NCI-H2171 (cell line): ENCODE measurements around the gene ATRIP.
"Not testable (repeated sequence)": the region's sequence is repeated elsewhere in the genome, so short reads cannot be mapped to it uniquely, and the experiment has no call there.

Experiments
- DNase-seq: peaks from one replicate; lab custom pipeline; 2025; lab: John Stamatoyannopoulos, UW

The ATRIP gene

DNA sequence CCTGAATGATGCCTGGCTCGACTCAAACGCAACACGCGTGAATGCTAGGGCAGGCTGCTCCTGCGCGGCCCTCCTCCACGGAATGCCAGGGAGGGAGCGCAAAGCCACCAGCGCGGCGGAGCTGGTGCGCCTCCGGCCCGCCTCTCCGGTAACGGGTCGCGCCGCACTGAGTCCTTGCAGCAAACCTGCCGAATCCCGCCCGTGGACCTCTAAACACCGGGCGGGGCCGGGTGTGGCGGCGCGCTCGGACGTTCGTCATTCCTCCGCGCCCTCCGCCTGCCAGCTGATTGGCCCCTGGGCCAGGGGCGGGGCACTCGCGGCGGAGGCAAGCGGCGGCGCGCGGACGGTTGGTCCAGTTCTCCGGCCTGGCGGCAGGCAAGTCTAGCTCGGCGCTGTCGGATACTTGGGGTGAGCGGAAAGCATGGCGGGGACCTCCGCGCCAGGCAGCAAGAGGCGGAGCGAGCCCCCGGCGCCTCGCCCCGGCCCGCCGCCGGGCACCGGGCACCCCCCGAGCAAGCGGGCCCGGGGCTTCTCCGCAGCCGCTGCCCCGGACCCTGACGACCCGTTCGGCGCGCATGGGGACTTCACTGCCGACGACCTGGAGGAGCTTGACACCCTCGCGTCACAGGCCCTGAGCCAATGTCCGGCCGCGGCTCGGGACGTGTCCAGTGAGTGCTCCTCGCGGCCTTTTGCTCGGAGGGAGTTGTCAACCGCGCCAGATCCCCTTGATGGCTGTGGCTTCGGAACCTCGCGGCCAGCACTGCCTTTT lies at the start of gene ATRIP:
Gene ATRIP, plus strand, starts transcription at position 313 of the 769 bp plus-strand sequence. Its CDS starts 109 bp downstream, at position 422.
- DNase-seq = peak; percentile 17

DNA sequence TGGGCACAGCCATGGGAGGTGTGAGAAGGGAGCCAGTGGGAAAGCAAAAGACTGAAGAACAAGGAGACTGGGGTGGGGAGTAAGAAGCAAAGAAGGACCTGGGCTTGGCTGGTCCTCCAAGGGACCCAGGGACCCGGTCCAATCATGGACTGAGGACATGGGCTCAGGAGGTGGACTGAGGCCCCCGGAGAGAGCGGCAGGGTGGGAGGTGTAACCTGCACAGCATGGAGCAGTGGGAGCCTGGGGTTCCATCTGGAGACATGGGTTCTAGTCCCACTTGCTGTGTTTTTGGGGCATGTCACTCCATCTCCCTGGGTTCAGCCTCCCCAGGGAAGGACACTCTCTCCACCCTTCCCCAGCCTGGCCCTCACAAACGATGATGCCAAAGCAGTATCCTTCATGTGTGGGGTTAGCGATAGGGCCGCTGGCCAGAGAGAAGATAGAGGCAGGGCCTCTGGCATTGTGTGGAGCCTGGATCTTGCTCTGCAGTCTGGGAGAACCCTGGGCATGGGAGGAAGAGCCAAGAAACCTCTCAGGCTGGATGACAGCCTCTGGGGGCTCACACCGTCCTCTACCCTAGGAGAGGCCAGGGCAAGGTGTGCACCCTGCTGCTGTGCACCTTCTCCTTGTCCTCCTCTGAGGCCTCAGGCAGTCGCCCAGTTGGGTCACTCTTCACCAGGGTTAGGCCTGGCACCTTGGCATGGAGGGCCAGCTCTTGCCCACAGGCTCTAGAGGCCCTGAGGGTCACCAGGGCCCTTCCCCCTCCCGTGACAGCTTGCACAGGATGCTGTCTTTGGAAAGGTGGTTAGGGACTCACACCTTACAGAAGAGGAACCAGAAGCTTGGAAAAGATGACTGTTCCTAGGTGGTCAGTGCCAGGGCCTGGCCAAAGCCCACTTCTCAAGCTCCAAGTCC lies 48.5 kb upstream of the ATRIP start:
- no peak for DNase-seq

DNA sequence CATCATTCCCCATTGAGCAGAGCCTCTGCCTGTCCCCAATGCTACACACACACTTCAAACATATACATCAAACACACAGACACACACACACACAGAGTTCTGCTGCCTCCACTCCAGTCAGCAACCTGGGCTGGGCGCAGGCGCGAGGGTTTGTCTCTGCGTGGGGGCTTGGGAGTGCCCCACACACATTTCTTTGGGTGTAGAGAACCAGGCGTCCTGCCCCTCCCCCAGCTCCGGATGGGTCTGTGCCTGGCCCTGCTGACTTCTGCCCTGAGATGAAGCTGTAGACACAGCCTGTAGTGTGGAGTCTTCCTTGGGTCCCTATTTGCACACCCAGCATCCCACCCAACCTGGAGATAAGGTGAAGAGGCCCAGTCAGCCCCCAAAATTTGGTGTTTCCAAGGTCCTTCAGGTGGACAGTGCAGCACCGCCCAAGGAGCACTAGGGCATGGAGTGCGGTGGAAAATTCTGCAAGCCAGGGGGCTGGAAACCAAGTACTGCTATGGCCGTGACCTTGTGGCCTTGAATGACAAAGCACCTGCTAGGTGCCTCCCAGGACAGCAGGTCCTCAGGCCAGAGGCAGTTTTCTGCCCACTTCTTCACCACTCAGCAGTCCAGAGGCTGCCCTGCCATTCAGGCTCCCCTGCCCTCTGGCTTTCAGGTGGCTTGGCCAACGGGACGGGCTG lies 47.7 kb upstream of the ATRIP start:
- DNase-seq = no peak

DNA sequence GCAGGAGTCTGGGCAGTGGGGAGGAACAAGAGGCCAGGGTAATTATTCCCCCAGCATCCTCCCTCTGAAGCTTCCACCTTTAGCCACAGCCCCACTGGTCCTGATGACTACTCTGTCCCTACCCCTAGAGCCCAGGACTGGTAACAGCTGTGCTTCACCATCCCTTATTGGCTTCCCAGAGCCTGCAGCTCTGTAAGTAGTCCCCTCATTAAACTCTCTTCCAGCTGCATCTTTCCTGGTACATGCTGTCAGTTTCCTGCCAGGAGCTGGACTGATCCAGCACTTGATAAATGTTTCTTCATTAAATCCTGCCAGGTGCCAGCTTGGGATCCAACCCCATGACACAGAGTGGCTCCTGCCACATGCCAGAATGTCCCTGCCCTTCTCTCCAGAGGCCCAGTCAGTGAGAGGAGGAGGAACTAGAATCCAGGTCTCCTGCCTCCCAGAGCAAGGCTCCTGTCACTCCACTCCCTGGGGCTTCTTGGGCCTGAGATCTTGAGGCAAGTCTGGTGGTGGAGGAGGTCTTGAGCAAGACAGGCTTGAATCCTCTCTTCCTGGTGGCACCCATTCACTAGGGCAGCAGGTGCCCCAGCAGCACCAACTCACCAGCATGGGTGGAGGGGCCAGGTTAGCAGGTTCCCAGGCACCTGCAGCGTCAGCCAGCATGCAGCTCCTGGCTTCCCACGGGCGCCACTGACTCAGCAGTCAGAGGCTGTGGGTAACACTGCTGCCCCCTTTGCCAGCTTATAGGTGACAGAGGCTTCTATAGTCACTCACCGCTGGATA lies 47.0 kb upstream of the ATRIP start:
- no peak for DNase-seq

DNA sequence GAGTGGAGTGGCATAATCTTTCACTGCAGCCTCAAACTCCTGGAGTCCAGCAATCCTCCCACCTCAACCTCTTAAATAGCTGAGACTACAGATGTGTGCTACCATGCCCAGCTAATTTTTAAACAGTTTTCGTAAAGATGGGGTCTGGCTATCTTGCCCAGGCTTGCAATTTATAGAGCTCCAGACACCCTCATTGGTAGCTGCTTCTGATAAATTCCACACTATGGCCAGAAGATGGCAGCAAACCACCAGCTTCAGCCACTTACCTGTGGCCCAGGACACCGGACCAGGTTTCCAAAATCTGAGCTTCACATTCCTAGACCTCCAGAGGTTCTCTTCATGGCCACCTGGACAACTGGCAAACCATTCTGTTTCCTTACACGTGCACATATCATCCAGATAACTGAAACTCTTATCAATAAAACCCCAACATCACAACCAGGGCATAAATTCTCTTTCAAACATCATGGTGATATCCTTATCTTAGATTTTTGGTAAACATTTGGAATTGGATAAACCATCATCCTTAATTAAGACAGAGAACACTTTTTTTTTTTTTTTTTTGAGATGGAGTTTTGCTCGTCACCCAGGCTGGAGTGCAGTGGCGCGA lies 45.6 kb upstream of the ATRIP start:
- no peak for DNase-seq

DNA sequence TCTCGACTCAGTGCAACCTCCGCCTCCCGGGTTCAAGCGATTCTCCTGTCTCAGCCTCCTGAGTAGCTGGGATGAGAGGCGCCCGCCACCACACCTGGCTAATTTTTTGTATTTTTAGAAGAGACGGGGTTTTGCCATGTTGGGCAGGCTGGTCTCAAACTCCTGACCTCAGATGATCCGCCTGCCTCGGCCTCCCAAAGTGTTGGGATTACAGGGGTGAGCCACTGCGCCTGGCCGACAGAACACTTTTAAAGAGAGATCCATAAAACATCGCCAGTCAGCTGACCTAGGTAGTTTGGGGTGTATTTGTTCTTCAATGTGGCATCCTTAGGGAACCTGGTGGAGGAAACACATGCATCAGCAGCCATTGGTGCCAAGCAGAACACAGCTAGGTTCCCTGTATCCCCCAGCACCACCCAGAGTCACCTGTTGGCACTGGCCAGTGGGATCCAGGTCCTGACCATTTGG lies 45.1 kb upstream of the ATRIP start:
- not testable (repeated sequence) for DNase-seq

DNA sequence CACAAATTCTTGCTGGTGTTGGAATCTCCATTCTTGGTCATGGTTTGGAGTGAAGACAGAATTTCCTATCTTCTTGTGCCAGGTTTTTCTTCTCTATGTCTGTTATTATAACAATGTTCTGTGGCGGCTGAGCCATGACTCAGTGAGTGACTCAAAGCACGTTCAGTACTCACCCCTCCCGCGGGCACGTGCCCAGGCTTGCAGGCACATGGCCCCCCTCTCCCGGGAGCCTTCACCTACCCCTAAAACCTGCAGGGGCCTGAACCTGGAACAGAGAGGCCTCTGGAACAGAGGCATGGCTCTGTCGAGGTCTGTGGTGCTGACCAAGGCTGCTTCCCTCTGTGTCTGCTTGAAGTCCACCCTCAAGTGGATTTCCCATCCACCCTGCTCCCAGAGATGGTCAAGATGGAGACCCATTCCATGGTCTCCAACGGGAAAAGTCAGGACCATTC lies 44.2 kb upstream of the ATRIP start:
- no peak for DNase-seq

DNA sequence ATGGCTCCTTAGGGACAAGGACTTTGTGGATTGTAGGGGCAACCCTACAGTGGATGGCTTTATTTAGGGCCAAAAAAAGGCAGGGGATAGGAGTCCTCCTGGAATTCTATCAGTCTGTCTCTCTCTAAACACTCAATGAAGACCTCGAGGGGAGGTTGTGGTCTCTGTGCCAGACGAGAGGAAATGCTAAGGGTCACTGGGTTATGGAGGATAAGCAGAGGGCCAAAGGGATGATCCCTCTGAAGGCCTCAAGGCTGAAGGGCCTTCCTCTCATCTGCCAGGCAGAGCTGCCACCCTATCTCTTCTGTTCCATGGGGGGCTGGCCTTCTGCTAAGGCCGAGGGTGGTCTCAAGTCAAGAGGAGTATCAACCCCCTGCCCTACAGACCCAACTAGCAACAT lies 43.6 kb upstream of the ATRIP start:
- DNase-seq = no peak

DNA sequence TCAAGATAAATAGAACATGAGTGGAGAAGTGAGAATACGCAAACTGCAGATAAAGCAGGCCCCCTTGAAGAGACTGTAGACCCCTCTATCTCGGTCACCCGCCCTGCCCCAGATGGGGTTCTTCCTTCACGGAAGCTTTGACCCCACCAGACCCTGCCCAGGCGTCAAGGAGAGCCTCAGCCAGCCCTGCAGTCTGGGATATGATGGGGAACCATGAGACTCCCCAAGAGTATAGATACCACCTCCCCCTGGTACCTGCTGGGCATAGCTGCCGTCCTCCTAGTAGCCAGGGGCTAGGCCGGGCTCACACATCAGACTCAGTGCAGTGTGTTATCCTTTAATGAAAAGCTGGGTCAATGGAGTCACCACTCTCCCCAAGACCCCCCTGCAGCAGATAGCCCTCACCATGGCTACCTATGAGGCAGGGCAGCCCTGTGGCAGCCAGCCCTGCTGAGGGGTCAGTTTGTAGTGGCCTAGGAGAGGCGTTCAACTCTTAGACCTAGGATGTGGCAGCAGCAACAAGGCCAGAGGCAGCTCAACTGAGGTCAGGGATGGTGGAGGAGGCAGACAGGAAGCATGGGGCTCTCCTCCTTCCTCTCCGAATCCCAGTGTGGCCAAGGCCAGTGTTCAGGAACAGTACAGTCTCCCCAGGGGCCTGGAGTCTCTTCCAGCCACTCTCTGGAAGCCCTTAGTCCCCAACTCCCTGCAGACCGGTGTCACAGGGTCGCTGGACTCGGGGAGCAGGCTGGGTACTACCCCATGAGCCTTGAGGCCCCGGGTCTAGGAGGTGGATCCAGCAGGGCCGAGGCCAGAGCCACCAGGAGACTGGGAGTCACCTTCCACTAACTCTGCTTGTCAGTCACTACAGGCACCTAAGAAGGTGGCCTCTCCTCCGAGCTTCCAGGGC lies 42.8 kb upstream of the ATRIP start:
- DNase-seq = no peak

DNA sequence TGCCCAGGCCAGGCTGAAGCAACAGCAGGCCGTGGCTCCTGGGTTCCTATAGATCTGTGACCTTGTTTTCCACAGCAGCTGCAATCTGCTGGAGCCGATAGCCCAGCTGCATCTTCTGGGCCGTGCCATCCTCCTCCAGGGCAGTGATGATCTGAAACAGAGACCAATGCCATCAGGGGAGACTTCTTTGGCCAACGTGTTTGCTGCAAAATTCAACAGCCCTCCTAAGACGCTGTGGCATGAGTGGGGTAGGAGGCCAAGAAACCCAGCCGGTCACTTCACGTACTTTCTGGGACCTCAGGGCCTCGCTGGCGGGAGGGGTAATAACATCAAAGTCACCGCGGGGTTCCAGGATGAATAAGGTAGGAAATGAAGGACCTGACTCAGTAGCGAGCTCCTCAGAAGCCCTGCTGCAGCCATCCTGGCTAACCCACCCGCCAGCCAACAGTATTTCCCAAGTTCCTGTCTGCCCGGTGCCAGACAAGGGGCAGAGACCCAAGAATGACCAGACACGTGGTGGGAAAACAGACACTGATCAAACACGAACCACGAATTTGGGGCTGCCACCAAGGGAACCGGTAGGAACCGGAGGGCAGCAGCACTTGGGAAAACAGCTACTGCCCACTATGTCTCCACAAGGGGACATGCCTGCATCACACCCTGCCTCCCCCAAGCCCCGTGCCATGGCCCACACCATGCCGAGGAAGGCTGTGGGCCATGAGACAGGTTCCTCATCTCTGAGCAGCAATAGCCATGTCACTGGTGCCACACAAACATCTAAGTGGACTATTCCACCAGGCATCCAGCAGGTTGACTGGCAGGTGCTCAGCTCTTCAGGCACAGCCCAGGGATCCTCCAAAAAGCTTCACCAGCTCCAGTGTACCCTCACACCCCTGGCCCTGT lies 41.8 kb upstream of the ATRIP start:
- DNase-seq = no peak

DNA sequence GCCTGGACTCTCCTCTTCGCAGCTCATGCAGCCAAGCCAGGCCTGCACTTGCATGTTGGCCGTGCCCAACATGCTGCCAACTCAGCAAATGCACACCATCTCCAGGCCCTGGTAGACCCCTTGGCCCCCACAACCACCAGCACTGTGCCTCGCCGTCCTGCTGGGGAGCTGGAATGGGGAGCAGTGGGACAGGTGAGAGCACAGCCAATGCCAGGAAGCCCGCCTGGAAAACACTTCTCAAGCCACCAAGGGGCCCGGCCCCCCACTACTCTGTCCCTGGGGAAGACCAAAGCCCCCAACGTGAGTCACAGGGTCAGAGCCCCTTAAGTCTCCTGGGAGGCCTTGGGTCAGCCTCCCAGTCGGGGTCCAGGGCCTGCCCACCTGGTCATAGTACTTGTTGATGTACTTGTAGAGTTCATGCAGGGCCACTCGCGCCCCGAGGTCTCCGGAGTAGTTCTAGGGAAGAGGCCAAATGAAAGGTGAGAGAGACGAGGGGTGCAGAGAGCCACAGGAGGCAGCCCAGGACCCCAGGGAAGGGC lies 41.1 kb upstream of the ATRIP start:
- DNase-seq = no peak

DNA sequence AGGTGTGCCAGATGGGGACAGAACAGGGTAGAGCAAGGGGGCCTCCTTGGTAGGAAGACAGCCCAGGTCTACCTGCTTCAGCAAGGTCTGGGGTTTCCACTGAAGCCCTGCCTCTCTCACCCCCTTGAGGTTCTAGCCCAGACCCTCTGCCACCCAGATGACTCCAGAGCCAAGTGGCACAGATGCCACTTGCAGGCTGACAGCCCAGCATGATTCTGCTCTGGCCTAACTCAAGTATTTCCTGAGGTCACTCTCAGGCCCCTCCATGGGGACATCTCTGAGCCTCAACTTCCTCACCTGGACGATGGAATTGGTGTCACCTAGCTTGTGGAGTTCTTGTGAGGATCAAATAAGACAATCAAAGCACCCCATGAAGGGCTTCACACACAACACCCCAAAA lies 40.6 kb upstream of the ATRIP start:
- DNase-seq = no peak

DNA sequence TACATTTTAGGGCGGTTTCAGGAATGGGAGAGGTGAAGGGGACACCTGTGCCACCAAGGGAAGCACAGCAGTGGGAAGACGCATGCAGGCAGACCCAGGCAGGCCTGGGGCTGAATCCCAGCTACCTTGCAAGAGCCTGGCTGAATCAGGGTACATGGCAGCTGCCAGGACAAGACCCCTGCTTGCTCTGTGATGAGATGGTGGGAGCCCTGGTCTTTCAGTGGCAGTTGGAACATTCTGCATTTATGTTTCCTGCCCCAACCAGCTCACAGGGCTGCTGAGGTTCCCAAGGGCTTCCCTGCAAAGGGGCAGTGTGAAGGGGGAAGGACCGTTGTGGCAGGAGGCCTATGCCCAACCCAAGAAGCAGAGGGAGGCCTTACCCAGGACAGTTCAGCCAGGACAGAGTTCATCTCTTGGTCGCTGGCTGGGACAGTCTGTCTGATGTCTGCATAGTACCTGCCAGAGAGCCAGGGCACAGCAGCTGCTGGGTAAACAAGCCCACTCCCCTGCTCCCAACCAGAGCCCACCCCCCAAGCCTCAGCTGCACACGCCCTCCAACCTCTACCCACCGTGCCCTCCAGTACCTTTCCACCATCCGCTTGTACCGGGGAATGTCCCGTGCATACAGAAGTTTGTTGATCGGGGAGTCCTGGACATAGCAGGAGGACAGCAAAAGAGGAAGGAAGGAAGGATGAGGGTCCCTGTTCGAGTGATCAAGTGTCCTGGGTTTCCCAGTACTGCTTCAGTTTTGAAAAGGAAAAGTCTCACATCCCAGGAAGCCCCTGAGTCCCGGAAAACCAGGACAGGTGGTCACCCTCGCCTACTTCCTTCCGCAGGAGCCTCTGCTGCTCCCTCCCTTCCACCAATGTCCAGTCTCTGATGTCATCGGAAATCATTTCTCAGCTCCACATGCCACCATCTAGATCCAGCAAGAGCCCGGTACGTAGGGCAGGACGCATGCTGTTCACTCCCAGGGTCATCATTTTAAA lies 39.8 kb upstream of the ATRIP start:
- no peak for DNase-seq

DNA sequence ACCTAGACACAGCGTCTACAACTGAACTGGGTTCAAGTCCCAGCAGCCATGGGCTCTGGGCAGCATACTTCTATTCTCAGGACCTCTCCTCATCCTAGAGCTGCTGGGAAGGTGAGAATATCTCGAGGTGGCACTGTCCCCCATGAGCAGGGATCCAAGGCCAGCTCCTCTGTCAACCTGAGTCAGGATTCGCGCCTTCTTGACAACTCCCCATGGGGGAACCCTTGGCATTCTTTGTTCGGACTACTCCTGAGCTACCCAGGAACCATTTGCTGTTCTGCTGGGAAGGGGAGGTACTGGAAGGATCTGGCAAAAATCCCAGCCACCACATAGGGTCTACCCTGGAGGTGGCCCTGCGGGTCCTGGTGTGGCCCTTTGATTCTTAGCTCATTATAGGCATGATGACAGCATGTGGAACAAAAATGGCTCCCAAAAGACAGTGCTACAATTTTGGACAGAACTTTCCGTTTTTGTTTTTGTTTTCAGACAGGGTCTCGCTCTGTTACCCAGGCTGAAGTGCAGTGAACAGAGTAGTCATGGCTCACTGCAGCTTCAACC lies 38.9 kb upstream of the ATRIP start:
- no peak for DNase-seq

DNA sequence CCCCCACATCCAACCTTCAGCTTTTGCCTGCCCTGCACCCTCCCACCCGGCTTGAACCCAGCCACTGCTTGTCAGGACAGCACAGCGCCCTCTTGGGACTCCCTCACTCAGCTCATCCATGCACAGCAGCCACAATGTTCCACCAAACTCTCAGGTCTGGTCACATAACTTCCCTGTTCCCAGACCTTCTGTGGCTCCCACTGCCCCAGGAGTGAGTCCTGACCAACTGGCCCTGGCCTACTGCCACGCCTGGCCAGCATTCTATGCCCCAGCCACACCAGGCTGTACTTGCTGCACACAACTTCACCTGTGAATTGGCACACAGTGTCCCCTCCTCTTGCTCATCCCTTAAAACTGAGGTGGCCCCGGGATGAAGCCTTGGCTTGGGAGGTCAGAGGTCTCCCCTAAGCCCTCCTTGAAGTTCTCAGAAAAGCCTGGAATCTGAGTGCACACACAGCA lies 37.7 kb upstream of the ATRIP start:
- no peak for DNase-seq

DNA sequence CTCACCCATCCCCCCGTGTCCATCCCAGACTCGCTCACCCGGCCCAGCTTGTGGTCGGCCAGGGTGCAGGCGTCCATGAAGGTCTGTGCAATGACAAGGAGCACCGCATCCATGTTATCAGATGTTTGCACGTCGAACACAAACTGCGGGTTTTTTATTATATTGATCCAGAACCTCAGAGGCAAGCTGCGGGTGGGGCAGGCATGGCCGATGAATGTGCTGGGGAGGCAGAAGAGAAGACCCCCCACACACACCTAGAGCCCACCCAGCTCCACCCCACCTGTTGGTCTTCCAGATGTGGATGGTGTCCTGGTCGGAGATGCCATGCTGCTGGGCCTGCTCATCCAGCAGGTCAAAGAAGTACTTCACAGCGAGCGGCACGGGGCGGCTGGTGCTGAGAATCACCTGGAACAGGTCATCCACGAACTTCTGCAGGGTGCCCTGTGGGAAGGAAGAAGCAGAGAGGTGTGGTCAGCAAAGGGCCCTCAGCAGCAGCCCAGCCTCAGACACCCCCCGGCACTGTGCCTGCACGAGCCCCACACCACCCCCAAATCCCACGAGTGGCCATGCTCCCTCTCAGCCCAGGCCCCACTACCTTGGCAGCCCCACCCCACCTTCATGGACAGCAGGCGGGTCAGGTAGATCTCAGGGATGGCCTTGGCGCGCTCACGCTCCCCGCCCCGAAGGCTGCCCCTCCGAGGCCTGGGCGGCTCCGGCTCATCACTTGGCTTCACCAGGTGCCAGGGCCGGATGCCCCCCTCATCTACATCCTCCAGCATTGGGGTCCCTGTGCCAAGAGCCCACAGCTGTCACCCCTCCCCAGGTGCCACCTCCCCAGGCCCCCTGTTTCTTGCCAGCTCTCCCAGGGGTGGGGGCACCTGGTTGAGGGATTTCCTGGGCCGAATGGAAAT lies 37.0 kb upstream of the ATRIP start:
- no peak for DNase-seq
